MCF 10A (cell line): Measurements from ENCODE around the gene OSBPL9. TPM values are rescaled to one million over a fixed set of nuclear protein-coding genes. Genes with fewer than 3 reads are reported as not detected.

Source experiments
- BruUV-seq: library from RNA; stranded (reverse); fragments of 400-500 nt; replicated peaks from 2 replicates; lab custom pipeline; 2021; lab: Mats Ljungman, UMichigan
- CTCF ChIA-PET: fragments of 300-600 bp; sonication (Branson Sonifier 250); formaldehyde crosslinking; extraction: SDS; loops from one replicate; lab custom pipeline; 2021; ENCODE audit warnings: antibody characterized with exemption, inconsistent platforms; lab: Yijun Ruan, JAX
- POLR2A ChIA-PET: fragments of 300-600, 350-650 bp; sonication (Branson Sonifier 250); formaldehyde crosslinking; extraction: SDS; loops from one replicate; lab custom pipeline; 2020; ENCODE audit warnings: antibody characterized with exemption, inconsistent platforms; lab: Yijun Ruan, JAX
- DNase-seq: peaks from one replicate; pipeline ENCODE4 v3.0.0-alpha.2; 2018; ENCODE audit not compliant: unreplicated experiment
- H3K27ac Mint-ChIP-seq: one replicate; pipeline ENCODE4 v1.8.0; 2022; ENCODE audit warnings: mild to moderate bottlenecking, low read depth, mixed read lengths; ENCODE audit not compliant: unreplicated experiment
- H3K27me3 Mint-ChIP-seq: one replicate; pipeline ENCODE4 v1.8.0; 2022; ENCODE audit warnings: mixed read lengths; ENCODE audit not compliant: insufficient read depth, unreplicated experiment
- H3K36me3 Mint-ChIP-seq: one replicate; pipeline ENCODE4 v1.8.0; 2022; ENCODE audit warnings: mild to moderate bottlenecking, moderate library complexity, mixed read lengths; ENCODE audit not compliant: insufficient read depth, unreplicated experiment
- H3K4me1 Mint-ChIP-seq: one replicate; pipeline ENCODE4 v1.8.0; 2022; ENCODE audit warnings: mixed read lengths; ENCODE audit not compliant: insufficient read depth, unreplicated experiment
- H3K4me3 Mint-ChIP-seq: one replicate; pipeline ENCODE4 v1.8.0; 2022; ENCODE audit warnings: mild to moderate bottlenecking, moderate library complexity, mixed read lengths; ENCODE audit not compliant: unreplicated experiment
- H3K9me3 Mint-ChIP-seq: one replicate; pipeline ENCODE4 v1.8.0; 2022; ENCODE audit warnings: mixed read lengths; ENCODE audit not compliant: unreplicated experiment
- CTCF ChIP-seq: fragments of 200-600 bp; IDR thresholded peaks from one replicate; pipeline ENCODE4 v1.8.0; 2022; ENCODE audit warnings: antibody characterized with exemption, mild to moderate bottlenecking; ENCODE audit not compliant: unreplicated experiment
- intact Hi-C: fragments of 100-400 bp; cut with micrococcal nuclease; formaldehyde crosslinking; loops from 2 replicates; pipeline ENCODE4 v1.14.1; 2022
- total RNA-seq: library from RNA; stranded (reverse); gene quantifications from 2 replicates; pipeline ENCODE4 v1.2.3, GENCODE V29; 2022

The OSBPL9 gene
- total RNA-seq, 1 experiment from 2014 or later, result 51.7 TPM

GRCh38 chr1:51756290-51756689, 139.4 kb downstream of the OSBPL9 start:
- TF ChIP-seq CTCF, result no peak
- peaks cover 10% of the 10 kb centered on the region for H3K4me1 Mint-ChIP-seq
- intact Hi-C loops, result no loop called here
- no peak for DNase-seq
- POLR2A ChIA-PET, result interaction anchor here (1.2 kb wide), 1 partner anchor 139 kb away, joined by 3 read pairs; the partner anchor contains the start of gene OSBPL9
- CTCF ChIA-PET, result interaction anchor here (2.9 kb wide), 1 partner anchor 12 kb away, joined by 13 read pairs; no protein-coding TSS in a partner anchor
- H3K27ac Mint-ChIP-seq, result no peak overlapping the region
- H3K36me3 Mint-ChIP-seq, result peaks cover 31% of the 10 kb centered on the region
- H3K9me3 Mint-ChIP-seq, result no peaks in the 10 kb centered on the region
- BruUV-seq, result no TSS peak
- no peak overlapping the region for H3K4me3 Mint-ChIP-seq
- H3K27me3 Mint-ChIP-seq, result no peaks in the 10 kb centered on the region

- no peaks in the 10 kb centered on the region for H3K27me3 Mint-ChIP-seq
- H3K9me3 Mint-ChIP-seq, result no peaks in the 10 kb centered on the region
- ChIA-PET POLR2A (interaction anchor here (0.7 kb wide), 1 partner anchor 136 kb away, joined by 3 read pairs; no protein-coding TSS in a partner anchor), CTCF (interaction anchor here (1.1 to 2.9 kb wide), 2 partner anchors 10 to 131 kb away, joined by 3 to 13 read pairs; no protein-coding TSS in a partner anchor)
- no peak overlapping the region for H3K27ac Mint-ChIP-seq
- H3K4me3 Mint-ChIP-seq, result no peak overlapping the region
- intact Hi-C loops, result no loop called here
- no peak for TF ChIP-seq CTCF
- no peak for DNase-seq
- H3K36me3 Mint-ChIP-seq, result peaks cover 39% of the 10 kb centered on the region
- no TSS peak for BruUV-seq
- H3K4me1 Mint-ChIP-seq, result peaks cover 10% of the 10 kb centered on the region
Observed at GRCh38 chr1:51758310-51758709, 141.4 kb downstream of the OSBPL9 start.

- no peak overlapping the region for H3K27ac Mint-ChIP-seq
- H3K36me3 Mint-ChIP-seq, result peaks cover 46% of the 10 kb centered on the region
- ChIA-PET POLR2A (interaction anchor here (0.6 to 1.2 kb wide), 2 partner anchors 32 to 287 kb away, joined by 3 read pairs; no protein-coding TSS in a partner anchor), CTCF (interaction anchor here (1.0 to 1.6 kb wide), 4 partner anchors 8 to 22 kb away, joined by 3 to 8 read pairs (median 4); no protein-coding TSS in a partner anchor)
- H3K4me1 Mint-ChIP-seq, result peaks cover 10% of the 10 kb centered on the region
- no peaks in the 10 kb centered on the region for H3K27me3 Mint-ChIP-seq
- no TSS peak for BruUV-seq
- H3K4me3 Mint-ChIP-seq, result no peak overlapping the region
- TF ChIP-seq CTCF, result no peak
- no peak for DNase-seq
- intact Hi-C loops, result no loop called here
- no peaks in the 10 kb centered on the region for H3K9me3 Mint-ChIP-seq
Observed at GRCh38 chr1:51760872-51761271, 144.0 kb downstream of the OSBPL9 start.

GRCh38 chr1:51761351-51761750, 144.5 kb downstream of the OSBPL9 start:
- BruUV-seq, result no TSS peak
- DNase-seq, result no peak
- Mint-ChIP-seq H3K36me3 (peaks cover 48% of the 10 kb centered on the region), H3K4me1 (peaks cover 10% of the 10 kb centered on the region), H3K4me3 (no peak overlapping the region), H3K27me3 (no peaks in the 10 kb centered on the region), H3K9me3 (no peaks in the 10 kb centered on the region), H3K27ac (no peak overlapping the region)
- no peak for TF ChIP-seq CTCF
- ChIA-PET CTCF (interaction anchor here (1.2 to 1.6 kb wide), 3 partner anchors 7 to 13 kb away, joined by 3 to 8 read pairs (median 4); no protein-coding TSS in a partner anchor), POLR2A (interaction anchor here (0.6 kb wide), 1 partner anchor 287 kb away, joined by 3 read pairs; no protein-coding TSS in a partner anchor)
- intact Hi-C loops, result no loop called here
